Hematopoietic multipotent progenitor cell treated with erythropoietin and hydrocortisone succinate and interleukin-3 and kit ligand, for 6 days (in vitro differentiated cells): Measurements from ENCODE around the gene SLC35F1.

ENCODE experiments used
- DNase-seq: peaks from one replicate; pipeline ENCODE4 v3.0.0-alpha.2; 2015

Gene SLC35F1

GRCh38 chr6:118285791-118286190 is 378.7 kb downstream of the SLC35F1 start:
- DNase-seq, result no peak

GRCh38 chr6:118288355-118289124 is 381.5 kb downstream of the SLC35F1 start:
- DNase-seq, result no peak

GRCh38 chr6:118292558-118292957 is 385.5 kb downstream of the SLC35F1 start:
- DNase-seq, result no peak

- DNase-seq, result no peak
These were observed 387.8 kb downstream of the SLC35F1 start for GRCh38 chr6:118294906-118295305.

- no peak for DNase-seq
These were observed 388.3 kb downstream of the SLC35F1 start for GRCh38 chr6:118295336-118295735.

GRCh38 chr6:118296129-118296901 is 389.3 kb downstream of the SLC35F1 start:
- DNase-seq, result no peak

- no peak for DNase-seq
These were observed 390.8 kb downstream of the SLC35F1 start for GRCh38 chr6:118297821-118298220.

GRCh38 chr6:118298476-118299427 is 391.7 kb downstream of the SLC35F1 start:
- DNase-seq, result no peak

GRCh38 chr6:118299457-118299856 is 392.4 kb downstream of the SLC35F1 start:
- no peak for DNase-seq

GRCh38 chr6:118304321-118304720 is 397.3 kb downstream of the SLC35F1 start:
- no peak for DNase-seq

GRCh38 chr6:118305081-118305480 is 398.0 kb downstream of the SLC35F1 start:
- no peak for DNase-seq

- no peak for DNase-seq
These were observed 399.6 kb downstream of the SLC35F1 start for GRCh38 chr6:118306392-118307238.

- no peak for DNase-seq
These were observed 400.5 kb downstream of the SLC35F1 start for GRCh38 chr6:118307581-118307980.

GRCh38 chr6:118309337-118310093 is 402.5 kb downstream of the SLC35F1 start:
- DNase-seq, result no peak

GRCh38 chr6:118313208-118313607 is 406.1 kb downstream of the SLC35F1 start:
- no peak for DNase-seq

GRCh38 chr6:118313762-118314161 is 406.7 kb downstream of the SLC35F1 start:
- no peak for DNase-seq

- no peak for DNase-seq
These were observed 409.8 kb downstream of the SLC35F1 start for GRCh38 chr6:118316796-118317384.

GRCh38 chr6:118317581-118318563 is 410.8 kb downstream of the SLC35F1 start:
- DNase-seq, result no peak

- no peak for DNase-seq
These were observed 411.6 kb downstream of the SLC35F1 start for GRCh38 chr6:118318648-118319047.

GRCh38 chr6:118319416-118319815 is 412.4 kb downstream of the SLC35F1 start:
- DNase-seq, result no peak
